KOPT-K1 (cell line): ENCODE results near the gene SMIM13.
"Not testable (repeated sequence)": the region's sequence is repeated elsewhere in the genome, so short reads cannot be mapped to it uniquely, and the experiment has no call there.

Source experiments
- H3K27ac ChIP-seq: fragments of 200-600 bp; sonication (generic); 2 replicates; pipeline ENCODE4 v1.5.1; 2016; ENCODE audit warnings: antibody characterized with exemption, mild to moderate bottlenecking, low read depth, low read length; ENCODE audit not compliant: poor library complexity, severe bottlenecking
- H3K36me3 ChIP-seq: fragments of 200-600 bp; sonication (generic); 2 replicates; pipeline ENCODE4 v1.5.1; 2017; ENCODE audit warnings: antibody characterized with exemption, mild to moderate bottlenecking, low read length, moderate library complexity; ENCODE audit not compliant: insufficient read depth
- H3K9me3 ChIP-seq: fragments of 200-600 bp; sonication (generic); 2 replicates; pipeline ENCODE4 v1.5.1; 2017; ENCODE audit warnings: antibody characterized with exemption, low read length, mild to moderate bottlenecking; ENCODE audit not compliant: insufficient read depth, poor library complexity, severe bottlenecking

The SMIM13 gene

GRCh38 chr6:11094941-11095340, 1.3 kb downstream of the SMIM13 start:
- 0 out of 2 replicates have a peak, but pooled peaks cover 6% of the 10 kb centered on the region for H3K36me3 ChIP-seq
- H3K9me3 ChIP-seq = no peaks in the 10 kb centered on the region
- H3K27ac ChIP-seq = peak overlapping the region; percentile 91

- Histone ChIP-seq H3K9me3 (peaks cover 8% of the 10 kb centered on the region), H3K36me3 (peaks cover 11% of the 10 kb centered on the region; the same call in 1 of the 2 replicates), H3K27ac (peak overlapping the region; percentile 6)
Measured at GRCh38 chr6:11096109-11096508, 2.5 kb downstream of the SMIM13 start.

GRCh38 chr6:11097476-11097875, 3.8 kb downstream of the SMIM13 start:
- H3K36me3 ChIP-seq = peaks cover 11% of the 10 kb centered on the region; the same call in 1 of the 2 replicates

GRCh38 chr6:11098004-11098403, 4.4 kb downstream of the SMIM13 start:
- Histone ChIP-seq H3K36me3 (peaks cover 11% of the 10 kb centered on the region; the same call in 1 of the 2 replicates), H3K9me3 (peaks cover 17% of the 10 kb centered on the region), H3K27ac (no peak overlapping the region)

More at GRCh38 chr6:11097476-11097875, 3.8 kb downstream of the SMIM13 start:
- no peak overlapping the region for H3K27ac ChIP-seq
- H3K9me3 ChIP-seq = peaks cover 17% of the 10 kb centered on the region

- peaks cover 17% of the 10 kb centered on the region for H3K9me3 ChIP-seq
- no peak overlapping the region for H3K27ac ChIP-seq
- peaks cover 11% of the 10 kb centered on the region; the same call in 1 of the 2 replicates for H3K36me3 ChIP-seq
Measured at GRCh38 chr6:11101417-11101816, 7.8 kb downstream of the SMIM13 start.

GRCh38 chr6:11103065-11103464, 9.4 kb downstream of the SMIM13 start:
- Histone ChIP-seq H3K9me3 (peaks cover 17% of the 10 kb centered on the region), H3K36me3 (peaks cover 11% of the 10 kb centered on the region; the same call in 1 of the 2 replicates)

GRCh38 chr6:11108726-11109125, 15.1 kb downstream of the SMIM13 start:
- Histone ChIP-seq H3K36me3 (no peaks in the 10 kb centered on the region), H3K27ac (no peak overlapping the region), H3K9me3 (no peaks in the 10 kb centered on the region)

More at GRCh38 chr6:11103065-11103464, 9.4 kb downstream of the SMIM13 start:
- peak overlapping the region; percentile 65 for H3K27ac ChIP-seq

- Histone ChIP-seq H3K27ac (peak within 1 kb of the TSS; percentile 59), H3K9me3 (no peaks in the 10 kb centered on the region), H3K36me3 (no peaks in the 10 kb centered on the region)
Measured at GRCh38 chr6:11110921-11111768, 17.5 kb downstream of the SMIM13 start, which contains the start of gene ERVFRD-1. Gene ERVFRD-1 (minus strand): TSS chr6:11111725. CDS start chr6:11105310, 6,415 bp downstream.

- H3K36me3 ChIP-seq = no peaks in the 10 kb centered on the region
- H3K27ac ChIP-seq = peak overlapping the region; percentile 59
- H3K9me3 ChIP-seq = no peaks in the 10 kb centered on the region
Measured at GRCh38 chr6:11111769-11112437, 18.3 kb downstream of the SMIM13 start.

- Histone ChIP-seq H3K36me3 (no peaks in the 10 kb centered on the region), H3K9me3 (no peaks in the 10 kb centered on the region), H3K27ac (no peak overlapping the region)
Measured at GRCh38 chr6:11113038-11113437, 19.4 kb downstream of the SMIM13 start.

GRCh38 chr6:11115808-11116536, 22.3 kb downstream of the SMIM13 start:
- not testable (repeated sequence) for H3K27ac ChIP-seq, H3K36me3 ChIP-seq

GRCh38 chr6:11120271-11121005, 26.8 kb downstream of the SMIM13 start:
- H3K27ac ChIP-seq = no peak overlapping the region
- no peaks in the 10 kb centered on the region for H3K9me3 ChIP-seq
- no peaks in the 10 kb centered on the region for H3K36me3 ChIP-seq

More at GRCh38 chr6:11115808-11116536, 22.3 kb downstream of the SMIM13 start:
- H3K9me3 ChIP-seq = not testable (repeated sequence)

GRCh38 chr6:11121851-11122250, 28.2 kb downstream of the SMIM13 start:
- no peaks in the 10 kb centered on the region for H3K9me3 ChIP-seq
- 0 out of 2 replicates have a peak, but pooled peaks cover 3% of the 10 kb centered on the region for H3K36me3 ChIP-seq
- H3K27ac ChIP-seq = no peak overlapping the region

GRCh38 chr6:11122380-11122779, 28.7 kb downstream of the SMIM13 start:
- no peak overlapping the region for H3K27ac ChIP-seq
- 0 out of 2 replicates have a peak, but pooled peaks cover 4% of the 10 kb centered on the region for H3K36me3 ChIP-seq
- no peaks in the 10 kb centered on the region for H3K9me3 ChIP-seq
